GM21515 (cell line): ENCODE measurements around the gene KDM3A.

ENCODE experiments used
- ATAC-seq: cut with Tn5 transposase; IDR thresholded peaks from one replicate; pipeline ENCODE4 v1.9.1; 2021; ENCODE audit not compliant: unreplicated experiment

Gene KDM3A

DNA sequence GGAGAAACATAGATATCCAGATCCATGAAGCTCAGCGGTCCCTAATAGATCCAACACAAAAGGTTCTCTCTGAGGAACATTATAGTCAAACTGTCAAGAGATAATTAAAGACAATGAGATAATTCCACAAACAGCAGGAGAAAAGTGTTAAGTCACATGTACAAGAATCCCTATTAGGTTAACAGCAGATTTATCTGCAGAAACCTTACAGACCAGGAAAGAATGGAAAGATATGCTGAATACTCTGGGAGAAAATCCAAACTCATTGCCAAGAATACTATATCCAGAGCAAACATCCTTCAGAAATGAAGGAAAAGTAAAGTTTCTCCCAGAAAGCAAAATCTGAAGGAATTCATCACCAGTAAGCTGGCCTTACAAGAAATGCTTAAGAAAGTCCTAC is 10.8 kb upstream of the KDM3A start:
- no peak for ATAC-seq

DNA sequence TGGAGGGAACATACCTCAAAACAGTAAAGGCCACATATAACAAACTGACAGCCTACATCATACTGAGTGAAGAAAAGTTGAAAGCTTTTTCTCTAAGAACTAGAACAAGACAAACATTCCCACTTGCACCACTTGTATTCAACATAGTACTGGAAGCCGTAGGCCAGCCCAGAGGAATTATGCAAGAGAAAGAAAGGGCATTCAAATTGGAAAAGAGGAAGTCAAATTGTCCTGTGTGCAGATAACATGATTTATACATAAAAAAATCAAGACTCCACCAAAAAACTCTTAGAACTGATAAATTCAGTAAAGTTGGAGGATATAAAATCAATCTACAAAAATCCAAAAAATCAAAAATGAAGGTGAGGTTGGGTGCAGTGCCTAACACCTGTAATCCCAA is 8.0 kb upstream of the KDM3A start:
- ATAC-seq = no peak

DNA sequence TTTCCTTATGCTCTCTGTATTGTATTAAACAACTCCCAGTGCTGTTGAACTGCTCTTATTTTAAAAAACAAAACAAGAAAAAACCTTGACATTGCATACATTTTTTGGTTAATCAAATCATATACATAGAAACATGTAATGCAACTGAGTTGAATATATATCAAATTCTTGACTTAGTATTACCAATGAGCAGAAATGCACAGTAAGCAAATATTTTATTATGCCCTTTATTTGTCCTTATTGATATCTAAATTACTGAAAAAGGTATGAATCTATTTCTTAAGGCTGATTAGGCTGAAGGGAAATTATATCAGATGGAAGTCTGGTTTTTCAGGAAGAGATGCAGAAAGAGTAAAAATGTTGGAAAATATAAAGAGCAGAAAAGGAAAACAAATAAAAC is 6.9 kb upstream of the KDM3A start:
- no peak for ATAC-seq

DNA sequence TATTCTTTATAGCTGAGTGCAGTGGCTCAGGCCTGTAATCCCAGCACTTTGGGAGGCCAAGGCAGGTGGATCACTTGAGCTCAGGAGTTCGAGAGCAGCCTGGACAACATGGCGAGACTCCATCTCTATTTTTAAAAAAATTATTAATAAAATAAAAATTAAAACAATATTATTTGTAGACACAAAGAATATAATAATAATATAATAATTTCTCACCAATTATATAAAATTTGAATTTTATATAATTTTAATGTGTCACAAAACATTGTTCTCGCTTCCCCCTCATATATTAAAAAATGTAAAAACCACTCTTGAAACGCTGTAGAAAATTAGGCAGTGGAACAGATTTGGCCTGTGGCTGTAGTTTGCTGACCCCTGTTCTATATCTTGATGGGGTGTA is 5.6 kb upstream of the KDM3A start:
- ATAC-seq = no peak

- no peak for ATAC-seq
Observed at GRCh38 chr2:86436328-86436727, 4.8 kb upstream of the KDM3A start.

- ATAC-seq = no peak
Observed at GRCh38 chr2:86439879-86440630, 1.1 kb upstream of the KDM3A start.

- peak; percentile 18 for ATAC-seq
Observed at GRCh38 chr2:86441392-86441881, 266 bp downstream of the KDM3A start.

- peak; percentile 17 for ATAC-seq
Observed at GRCh38 chr2:86441882-86442641, 891 bp downstream of the KDM3A start.

DNA sequence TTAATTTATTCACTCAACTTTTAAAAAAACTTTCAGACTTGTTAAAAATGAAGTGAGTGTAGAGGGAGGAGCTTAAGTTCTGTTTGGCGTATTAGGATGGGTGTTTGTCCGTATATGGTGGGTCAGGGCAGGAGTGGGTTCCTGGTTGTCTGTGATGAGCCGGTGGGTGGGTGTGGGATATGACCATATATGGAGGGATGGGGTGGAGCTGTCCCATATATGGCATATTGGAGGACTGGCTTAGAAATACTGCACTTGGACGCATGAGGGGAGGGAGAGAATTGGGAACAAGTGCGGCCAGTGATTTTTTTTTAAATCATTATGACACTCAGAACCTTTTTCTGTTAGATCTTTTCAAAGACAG is 1.5 kb downstream of the KDM3A start:
- peak; percentile 58 for ATAC-seq

GRCh38 chr2:86443631-86444350 is 2.6 kb downstream of the KDM3A start:
- ATAC-seq = no peak

- ATAC-seq = no peak
Observed at GRCh38 chr2:86445436-86445835, 4.3 kb downstream of the KDM3A start.

- ATAC-seq = no peak
Observed at GRCh38 chr2:86446060-86446459, 4.9 kb downstream of the KDM3A start.

DNA sequence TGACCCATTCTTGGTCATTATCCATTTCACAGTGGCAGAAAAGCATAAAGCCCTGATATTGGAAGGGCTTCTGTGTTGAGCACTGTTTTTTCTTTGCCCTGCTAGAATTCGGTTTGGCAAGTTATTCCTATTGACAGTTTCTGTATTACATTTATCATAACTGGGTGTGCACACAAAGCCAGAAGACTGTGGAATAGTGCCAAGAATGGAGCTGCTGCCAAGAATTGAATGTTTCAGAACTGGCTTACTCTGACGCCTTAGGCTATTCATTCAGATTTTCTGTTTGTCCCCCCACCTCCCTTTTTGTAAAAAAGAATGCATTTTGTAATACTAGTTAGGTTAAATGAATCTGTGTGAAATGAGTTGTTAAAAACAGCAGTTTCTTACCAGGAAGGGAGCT is 12.7 kb downstream of the KDM3A start:
- no peak for ATAC-seq

DNA sequence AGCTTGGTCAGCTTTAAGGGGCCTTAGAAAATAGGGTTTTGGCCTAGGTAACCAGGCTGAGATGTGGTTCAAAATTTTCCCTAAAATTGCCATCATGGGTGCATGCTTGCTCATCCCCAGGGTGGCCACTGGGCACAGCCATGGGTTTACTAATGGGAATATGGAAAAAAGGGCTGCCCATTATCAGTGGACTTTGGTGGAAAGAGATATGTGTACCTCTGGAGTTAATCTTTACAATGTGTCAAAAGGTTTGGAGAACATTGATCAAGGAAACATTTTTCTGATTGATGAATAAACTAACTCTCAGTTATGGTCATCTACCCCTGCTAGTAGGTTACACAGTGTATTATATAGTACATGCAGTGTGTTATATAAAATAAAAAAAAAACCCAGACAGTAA is 13.1 kb downstream of the KDM3A start:
- ATAC-seq = no peak

- ATAC-seq = no peak
Observed at GRCh38 chr2:86455181-86455580, 14.0 kb downstream of the KDM3A start.

GRCh38 chr2:86461042-86461743 is 20.0 kb downstream of the KDM3A start:
- no peak for ATAC-seq

GRCh38 chr2:86464652-86465051 is 23.5 kb downstream of the KDM3A start:
- ATAC-seq = no peak

DNA sequence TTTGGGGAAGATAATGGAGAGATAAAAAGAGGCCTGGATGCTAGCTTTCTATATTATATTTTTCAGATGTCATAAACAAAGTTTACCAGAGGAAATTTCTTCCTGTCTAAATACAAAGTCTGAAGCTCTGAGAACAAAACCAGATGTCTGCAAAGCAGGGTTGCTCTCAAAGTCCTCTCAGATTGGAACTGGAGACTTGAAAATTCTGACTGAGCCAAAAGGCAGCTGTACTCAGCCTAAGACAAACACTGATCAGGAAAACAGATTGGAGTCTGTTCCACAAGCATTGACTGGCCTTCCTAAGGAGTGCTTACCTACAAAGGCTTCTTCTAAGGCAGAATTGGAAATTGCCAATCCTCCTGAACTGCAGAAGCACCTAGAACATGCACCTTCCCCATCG is 25.1 kb downstream of the KDM3A start:
- no peak for ATAC-seq

DNA sequence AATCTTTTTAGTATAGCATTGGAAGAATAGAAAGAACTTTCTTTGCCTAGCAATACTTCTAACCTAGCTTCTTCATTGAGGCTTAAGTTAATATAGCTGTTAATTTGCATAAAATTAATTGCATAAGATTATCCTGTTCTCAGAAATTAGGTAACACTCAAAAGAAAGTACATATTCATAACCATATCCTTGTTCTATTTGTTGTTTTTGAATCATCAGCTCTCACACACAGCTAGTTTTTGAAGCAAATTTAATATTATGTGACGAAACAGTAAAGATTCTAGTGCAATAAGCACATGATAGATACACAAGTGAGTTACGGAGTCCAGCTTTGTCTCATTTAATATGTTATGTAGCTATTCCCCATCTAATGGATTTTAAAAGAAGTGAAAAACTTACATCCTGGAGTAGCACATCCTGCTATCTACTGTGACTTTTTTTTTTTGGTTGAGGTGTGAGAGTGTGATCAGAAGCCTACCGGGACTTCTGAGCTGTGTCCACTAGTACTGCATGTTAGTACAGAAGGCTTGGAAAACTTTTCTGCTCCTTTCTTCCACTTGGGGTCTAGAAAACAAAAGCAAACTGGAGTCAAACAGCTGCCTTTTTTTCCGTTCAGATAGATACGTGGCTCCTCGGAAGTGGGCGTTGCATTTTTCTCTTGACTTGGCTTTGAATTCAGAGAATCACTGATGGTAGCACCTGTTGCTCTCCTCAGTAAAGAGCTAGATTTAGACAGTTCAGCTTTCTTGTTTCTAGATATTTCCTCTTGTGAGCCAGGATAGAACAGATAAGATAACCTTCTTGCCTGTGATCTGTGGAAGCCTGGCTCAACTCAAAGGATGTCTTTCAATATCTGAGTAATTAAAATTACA is 27.2 kb downstream of the KDM3A start:
- ATAC-seq = no peak

- no peak for ATAC-seq
Observed at GRCh38 chr2:86470890-86471289, 29.7 kb downstream of the KDM3A start.
